ENCODE results near the gene EEPD1. TPM values are rescaled to one million over a fixed set of nuclear protein-coding genes. Genes with fewer than 3 reads are reported as not detected.
A peak's percentile ranks its signal among the peaks of the same experiment; 100 is the strongest.

The EEPD1 gene
- total and polyA plus RNA-seq, 5 donors from 2014 or later = 9.2 to 24.4 (median 11.1) TPM

GRCh38 chr7:36159618-36160017, 6.6 kb downstream of the EEPD1 start:
- Histone ChIP-seq H3K4me3 (ENCODE audit: low read depth, low read length) (no peak overlapping the region), H3K4me1 (ENCODE audit: control insufficient read depth, insufficient read depth, low read length, poor library complexity, severe bottlenecking) (peaks cover 4% of the 10 kb centered on the region), H3K27ac (ENCODE audit: insufficient read depth, low read length, poor library complexity, severe bottlenecking) (no peak overlapping the region), H3K36me3 (ENCODE audit: control insufficient read depth, insufficient read depth, low read length) (no peaks in the 10 kb centered on the region), H3K27me3 (ENCODE audit: control insufficient read depth, insufficient read depth, low read length) (no peaks in the 10 kb centered on the region), H3K9me3 (ENCODE audit: control insufficient read depth in 2 of 2, low read length in 2 of 2) (no peaks in the 10 kb centered on the region)
- no peak overlapping the region for H3K4me3 Mint-ChIP-seq
- no peaks in the 10 kb centered on the region for H3K9me3 Mint-ChIP-seq
- peaks cover 4 to 23% (median 13%) of the 10 kb centered on the region in 4 donors for H3K4me1 Mint-ChIP-seq
- DNase-seq (no peak), ATAC-seq (ENCODE audit: low read depth in 2 of 2) (no peak)
- H3K27me3 Mint-ChIP-seq = no peaks in the 10 kb centered on the region
- H3K27ac Mint-ChIP-seq = no peak overlapping the region
- H3K36me3 Mint-ChIP-seq = no peaks in the 10 kb centered on the region

GRCh38 chr7:36160313-36160712, 7.3 kb downstream of the EEPD1 start:
- no peaks in the 10 kb centered on the region for H3K9me3 Mint-ChIP-seq
- no peaks in the 10 kb centered on the region for H3K27me3 ChIP-seq (ENCODE audit: control insufficient read depth, insufficient read depth, low read length)
- no peak overlapping the region for H3K4me3 ChIP-seq (ENCODE audit: low read depth, low read length)
- no peak for DNase-seq
- no peaks in the 10 kb centered on the region for H3K36me3 ChIP-seq (ENCODE audit: control insufficient read depth, insufficient read depth, low read length)
- no peaks in the 10 kb centered on the region for H3K36me3 Mint-ChIP-seq
- no peaks in the 10 kb centered on the region for H3K27me3 Mint-ChIP-seq
- no peaks in the 10 kb centered on the region for H3K4me1 ChIP-seq (ENCODE audit: control insufficient read depth, insufficient read depth, low read length, poor library complexity, severe bottlenecking)
- H3K9me3 ChIP-seq (ENCODE audit: control insufficient read depth in 2 of 2, low read length in 2 of 2) = no peaks in the 10 kb centered on the region
- no peak overlapping the region for H3K27ac ChIP-seq (ENCODE audit: insufficient read depth, low read length, poor library complexity, severe bottlenecking)
- H3K27ac Mint-ChIP-seq = no peak overlapping the region
- H3K4me3 Mint-ChIP-seq = no peak overlapping the region
- ATAC-seq (ENCODE audit: low read depth in 2 of 2) = no peak
- peaks cover 4 to 20% (median 11%) of the 10 kb centered on the region in 4 donors for H3K4me1 Mint-ChIP-seq

GRCh38 chr7:36161996-36162395, 8.9 kb downstream of the EEPD1 start:
- ATAC-seq (ENCODE audit: low read depth in 2 of 2) (no peak), DNase-seq (no peak)
- Mint-ChIP-seq H3K9me3 (no peaks in the 10 kb centered on the region), H3K27ac (no peak overlapping the region), H3K4me1 (peaks cover 0 to 6% (median 4%) of the 10 kb centered on the region in 4 donors), H3K36me3 (no peaks in the 10 kb centered on the region), H3K27me3 (no peaks in the 10 kb centered on the region), H3K4me3 (no peak overlapping the region)
- Histone ChIP-seq H3K27me3 (ENCODE audit: control insufficient read depth, insufficient read depth, low read length) (no peaks in the 10 kb centered on the region), H3K9me3 (ENCODE audit: control insufficient read depth in 2 of 2, low read length in 2 of 2) (no peaks in the 10 kb centered on the region), H3K4me3 (ENCODE audit: low read depth, low read length) (no peak overlapping the region), H3K36me3 (ENCODE audit: control insufficient read depth, insufficient read depth, low read length) (no peaks in the 10 kb centered on the region), H3K27ac (ENCODE audit: insufficient read depth, low read length, poor library complexity, severe bottlenecking) (no peak overlapping the region), H3K4me1 (ENCODE audit: control insufficient read depth, insufficient read depth, low read length, poor library complexity, severe bottlenecking) (no peaks in the 10 kb centered on the region)

- ATAC-seq (ENCODE audit: low read depth in 2 of 2) (no peak), DNase-seq (no peak)
- Histone ChIP-seq H3K27ac (ENCODE audit: insufficient read depth, low read length, poor library complexity, severe bottlenecking) (no peak overlapping the region), H3K4me3 (ENCODE audit: low read depth, low read length) (no peak overlapping the region), H3K36me3 (ENCODE audit: control insufficient read depth, insufficient read depth, low read length) (no peaks in the 10 kb centered on the region), H3K27me3 (ENCODE audit: control insufficient read depth, insufficient read depth, low read length) (no peaks in the 10 kb centered on the region), H3K4me1 (ENCODE audit: control insufficient read depth, insufficient read depth, low read length, poor library complexity, severe bottlenecking) (no peaks in the 10 kb centered on the region), H3K9me3 (ENCODE audit: control insufficient read depth in 2 of 2, low read length in 2 of 2) (no peaks in the 10 kb centered on the region)
- H3K9me3 Mint-ChIP-seq = no peaks in the 10 kb centered on the region
- no peak overlapping the region for H3K4me3 Mint-ChIP-seq
- peaks cover 0 to 2% (median under 1%) of the 10 kb centered on the region in 4 donors for H3K4me1 Mint-ChIP-seq
- no peaks in the 10 kb centered on the region for H3K27me3 Mint-ChIP-seq
- no peaks in the 10 kb centered on the region for H3K36me3 Mint-ChIP-seq
- H3K27ac Mint-ChIP-seq = no peak overlapping the region
Observed at GRCh38 chr7:36165059-36165458, 12.0 kb downstream of the EEPD1 start.

GRCh38 chr7:36165802-36166201, 12.7 kb downstream of the EEPD1 start:
- Histone ChIP-seq H3K36me3 (ENCODE audit: control insufficient read depth, insufficient read depth, low read length) (no peaks in the 10 kb centered on the region), H3K27me3 (ENCODE audit: control insufficient read depth, insufficient read depth, low read length) (no peaks in the 10 kb centered on the region), H3K27ac (ENCODE audit: insufficient read depth, low read length, poor library complexity, severe bottlenecking) (no peak overlapping the region), H3K4me3 (ENCODE audit: low read depth, low read length) (no peak overlapping the region), H3K9me3 (ENCODE audit: control insufficient read depth in 2 of 2, low read length in 2 of 2) (no peaks in the 10 kb centered on the region), H3K4me1 (ENCODE audit: control insufficient read depth, insufficient read depth, low read length, poor library complexity, severe bottlenecking) (no peaks in the 10 kb centered on the region)
- no peak for DNase-seq
- ATAC-seq (ENCODE audit: low read depth in 2 of 2) = no peak
- Mint-ChIP-seq H3K4me1 (peaks cover 0 to 5% (median 0%) of the 10 kb centered on the region in 4 donors), H3K27ac (no peak overlapping the region), H3K4me3 (no peak overlapping the region), H3K36me3 (no peaks in the 10 kb centered on the region), H3K9me3 (no peaks in the 10 kb centered on the region), H3K27me3 (no peaks in the 10 kb centered on the region)

- no peak for ATAC-seq (ENCODE audit: low read depth in 2 of 2)
- Mint-ChIP-seq H3K9me3 (no peaks in the 10 kb centered on the region), H3K4me1 (peaks cover 0 to 9% (median 6%) of the 10 kb centered on the region in 4 donors), H3K27ac (no peak overlapping the region), H3K27me3 (no peaks in the 10 kb centered on the region), H3K36me3 (no peaks in the 10 kb centered on the region), H3K4me3 (no peak overlapping the region)
- H3K4me1 ChIP-seq (ENCODE audit: control insufficient read depth, insufficient read depth, low read length, poor library complexity, severe bottlenecking) = peaks cover 6% of the 10 kb centered on the region
- H3K27me3 ChIP-seq (ENCODE audit: control insufficient read depth, insufficient read depth, low read length) = no peaks in the 10 kb centered on the region
- H3K9me3 ChIP-seq (ENCODE audit: control insufficient read depth in 2 of 2, low read length in 2 of 2) = no peaks in the 10 kb centered on the region
- no peak overlapping the region for H3K27ac ChIP-seq (ENCODE audit: insufficient read depth, low read length, poor library complexity, severe bottlenecking)
- no peak overlapping the region for H3K4me3 ChIP-seq (ENCODE audit: low read depth, low read length)
- H3K36me3 ChIP-seq (ENCODE audit: control insufficient read depth, insufficient read depth, low read length) = no peaks in the 10 kb centered on the region
- DNase-seq = no peak
Observed at GRCh38 chr7:36167403-36168050, 14.5 kb downstream of the EEPD1 start.

GRCh38 chr7:36171503-36171902, 18.4 kb downstream of the EEPD1 start:
- Mint-ChIP-seq H3K4me1 (peaks cover 0 to 9% (median 6%) of the 10 kb centered on the region in 4 donors), H3K9me3 (no peaks in the 10 kb centered on the region), H3K4me3 (no peak overlapping the region), H3K27me3 (no peaks in the 10 kb centered on the region), H3K36me3 (no peaks in the 10 kb centered on the region), H3K27ac (no peak overlapping the region)
- Histone ChIP-seq H3K27me3 (ENCODE audit: control insufficient read depth, insufficient read depth, low read length) (no peaks in the 10 kb centered on the region), H3K4me1 (ENCODE audit: control insufficient read depth, insufficient read depth, low read length, poor library complexity, severe bottlenecking) (peaks cover 6% of the 10 kb centered on the region), H3K36me3 (ENCODE audit: control insufficient read depth, insufficient read depth, low read length) (no peaks in the 10 kb centered on the region), H3K4me3 (ENCODE audit: low read depth, low read length) (no peak overlapping the region), H3K27ac (ENCODE audit: insufficient read depth, low read length, poor library complexity, severe bottlenecking) (no peak overlapping the region), H3K9me3 (ENCODE audit: control insufficient read depth in 2 of 2, low read length in 2 of 2) (no peaks in the 10 kb centered on the region)
- ATAC-seq (ENCODE audit: low read depth in 2 of 2) = no peak
- no peak for DNase-seq

- Mint-ChIP-seq H3K36me3 (no peaks in the 10 kb centered on the region), H3K9me3 (peaks cover 0 to 1% (median 0%) of the 10 kb centered on the region in 7 donors), H3K4me3 (no peak overlapping the region), H3K27me3 (no peaks in the 10 kb centered on the region), H3K27ac (peak overlapping the region in 1 of 3 donors; percentile 20), H3K4me1 (peaks cover 0 to 8% (median 5%) of the 10 kb centered on the region in 4 donors)
- H3K27ac ChIP-seq (ENCODE audit: insufficient read depth, low read length, poor library complexity, severe bottlenecking) = no peak overlapping the region
- H3K36me3 ChIP-seq (ENCODE audit: control insufficient read depth, insufficient read depth, low read length) = no peaks in the 10 kb centered on the region
- no peaks in the 10 kb centered on the region for H3K9me3 ChIP-seq (ENCODE audit: control insufficient read depth in 2 of 2, low read length in 2 of 2)
- H3K4me3 ChIP-seq (ENCODE audit: low read depth, low read length) = no peak overlapping the region
- no peak for ATAC-seq (ENCODE audit: low read depth in 2 of 2)
- no peak for DNase-seq
- H3K4me1 ChIP-seq (ENCODE audit: control insufficient read depth, insufficient read depth, low read length, poor library complexity, severe bottlenecking) = peaks cover 6% of the 10 kb centered on the region
- H3K27me3 ChIP-seq (ENCODE audit: control insufficient read depth, insufficient read depth, low read length) = no peaks in the 10 kb centered on the region
Observed at GRCh38 chr7:36175886-36176285, 22.8 kb downstream of the EEPD1 start.
